HepG2 (cell line): ENCODE measurements around the gene LCN2. TPM values are rescaled to one million over a fixed set of nuclear protein-coding genes. Genes with fewer than 3 reads are reported as not detected.

Experiments used
- ATAC-seq: fragments of 200-7000 bp; cut with Tn5 transposase; 3 replicates; pipeline ENCODE4 v1.9.1; 2020; ENCODE audit warnings: mild to moderate bottlenecking, moderate library complexity
- BruUV-seq: library from RNA; stranded (reverse); fragments of 400-500 nt; replicated peaks from 2 replicates; lab custom pipeline; 2021; lab: Mats Ljungman, UMichigan
- CTCF ChIA-PET: fragments of 300-600 bp; formaldehyde crosslinking; extraction: SDS; loops from one replicate; lab custom pipeline; 2021; ENCODE audit warnings: low total read pairs, inconsistent platforms, low intra/inter-chr PET ratio; lab: Yijun Ruan, JAX
- POLR2A ChIA-PET: fragments of 350-600 bp; sonication (Branson Sonifier 250); formaldehyde crosslinking; loops from one replicate; lab custom pipeline; 2020; ENCODE audit warnings: antibody characterized with exemption, inconsistent platforms; lab: Yijun Ruan, JAX
- DNase-seq: peaks from one replicate; pipeline ENCODE4 v3.0.0-alpha.2; 2015; ENCODE audit warnings: low spot score
- FAIRE-seq: peaks from 3 replicates; lab custom pipeline; 2011; peaks lifted over from hg19 to GRCh38; lab: Jason Lieb, UNC
- H2AFZ ChIP-seq: one replicate; pipeline ENCODE4 v1.6.1; 2011; ENCODE audit warnings: low read length, inconsistent platforms
- H3K27ac ChIP-seq: fragments of 300-600 bp; 3 replicates; pipeline ENCODE4 v1.8.0; 2011; ENCODE audit warnings: mixed run types, mild to moderate bottlenecking, mixed read lengths, low read length, inconsistent platforms; ENCODE audit not compliant: insufficient read depth; ENCODE audit errors: extremely low read length
- H3K27me3 ChIP-seq, 2 experiments: fragments of 200-600 bp in 1 of 2; 2 replicates in 1 of 2; 3 replicates in 1 of 2; pipeline versions ENCODE4 v1.6.0 to v1.8.0; 2011; ENCODE audit warnings: low read length in 2 of 2, mild to moderate bottlenecking in 2 of 2, moderate library complexity in 2 of 2, inconsistent platforms in 1 of 2; ENCODE audit not compliant: insufficient read depth in 2 of 2, control insufficient read depth in 1 of 2
- H3K36me3 ChIP-seq, 2 experiments: fragments of 200-600 bp in 1 of 2; replicated peaks in 1 of 2; 2 replicates in 1 of 2; 3 replicates in 1 of 2; pipeline versions ENCODE4 v1.5.1 to v1.8.0; 2011; ENCODE audit warnings: low read length in 2 of 2, inconsistent platforms in 1 of 2; ENCODE audit not compliant: insufficient read depth in 2 of 2, control insufficient read depth in 1 of 2
- H3K4me1 ChIP-seq: 2 replicates; pipeline ENCODE4 v1.5.1; 2012; ENCODE audit warnings: low read length, inconsistent platforms; ENCODE audit not compliant: insufficient read depth
- H3K4me2 ChIP-seq: 2 replicates; pipeline ENCODE4 v1.6.0; 2011; ENCODE audit warnings: low read depth, low read length, inconsistent platforms
- H3K4me3 ChIP-seq, 3 experiments: fragments of 200-600 bp in 1 of 3; sonication (generic), shearing (Covaris generic) in 1 of 3; replicated peaks in 1 of 3; 2 replicates each; pipeline ENCODE4 v1.5.1; 2011 to 2016; ENCODE audit warnings: low read length in 3 of 3, inconsistent platforms in 2 of 3, low read depth in 2 of 3, mild to moderate bottlenecking in 2 of 3, control low read depth in 1 of 3, mixed read lengths in 1 of 3; ENCODE audit not compliant: insufficient read depth in 1 of 3
- H3K79me2 ChIP-seq: one replicate; pipeline ENCODE4 v1.6.1; 2011; ENCODE audit warnings: low read length, inconsistent platforms; ENCODE audit not compliant: insufficient read depth
- H3K9ac ChIP-seq: 2 replicates; pipeline ENCODE4 v1.6.0; 2011; ENCODE audit warnings: mild to moderate bottlenecking, low read depth, low read length, inconsistent platforms; ENCODE audit not compliant: insufficient read depth
- H3K9me3 ChIP-seq: 2 replicates; pipeline ENCODE4 v1.5.1; 2012; ENCODE audit warnings: mild to moderate bottlenecking, low read length
- H4K20me1 ChIP-seq: 2 replicates; pipeline ENCODE4 v1.6.0; 2011; ENCODE audit warnings: inconsistent platforms, mild to moderate bottlenecking, low read length, moderate library complexity; ENCODE audit not compliant: insufficient read depth
- RBM22 ChIP-seq: fragments of 200-400 bp; formaldehyde crosslinking; optimal IDR thresholded peaks from 2 replicates; pipeline ENCODE3; 2017; ENCODE audit warnings: mild to moderate bottlenecking, low read length, moderate library complexity
- SMAD3 ChIP-seq: sonication (generic); formaldehyde crosslinking; IDR thresholded peaks from 2 replicates; pipeline ENCODE4 v1.4.0; 2020; ENCODE audit warnings: missing genetic modification reagents
- ZNF282 ChIP-seq: fragments of 450-650 bp; IDR thresholded peaks from 2 replicates; pipeline ENCODE4 v1.6.1; 2018; ENCODE audit not compliant: partially characterized antibody
- ZNF430 ChIP-seq: sonication (generic); formaldehyde crosslinking; IDR thresholded peaks from 2 replicates; pipeline ENCODE4 v1.9.0; 2021; ENCODE audit warnings: mild to moderate bottlenecking, missing genetic modification reagents
- ZNF496 ChIP-seq: sonication (generic); formaldehyde crosslinking; IDR thresholded peaks from 2 replicates; pipeline ENCODE4 v1.8.1; 2023; ENCODE audit warnings: mild to moderate bottlenecking, moderate library complexity, missing genetic modification reagents; ENCODE audit not compliant: insufficient replicate concordance
- WGBS: methylation state at CpG from one replicate; pipeline ENCODE4 v1.1.6; 2017; ENCODE audit warnings: low lambda C conversion rate; 5-methylcytosine and 5-hydroxymethylcytosine counted together
- in situ Hi-C: cut with HindIII; loops from 2 replicates; pipeline ENCODE4 v1.10.0; 2017; ENCODE audit warnings: low pct_unique_long_range_greater_than_20kb; ENCODE audit not compliant: extremely low pct_ligation_motif_present
- intact Hi-C: fragments of 100-400 bp; cut with micrococcal nuclease; formaldehyde crosslinking; loops from one replicate; pipeline ENCODE4 v1.10.0; 2022; ENCODE audit not compliant: unreplicated experiment
- polyA plus RNA-seq, 8 experiments: library from polyadenylated mRNA; depleted of rRNA in 3 of 8; stranded (reverse) in 7 of 8; unstranded in 1 of 8; fragments of >200 nt; fragmentation: Illumina TruSeq in 4 of 8; extraction: Trizol in 4 of 8; gene quantifications; 2 replicates each; pipeline versions ENCODE4 v1.2.1 to v1.2.3, GENCODE V29; 2011 to 2016; ENCODE audit warnings: low read depth in 4 of 8, missing spikeins in 1 of 8, mixed read lengths in 1 of 8; ENCODE audit not compliant: insufficient read depth in 1 of 8
- total RNA-seq, 5 experiments: library from RNA; depleted of rRNA; stranded (reverse); fragments of >200 nt; fragmentation: Illumina TruSeq; extraction: Trizol; gene quantifications; 2 replicates each; pipeline ENCODE4 v1.2.3, GENCODE V29; 2016; ENCODE audit warnings: low read depth in 1 of 5
- TF ChIP-seq, protein P1 (sequence below): sonication (generic); formaldehyde crosslinking; IDR thresholded peaks from 2 replicates; pipeline ENCODE4 v1.4.0; 2020; ENCODE audit warnings: missing genetic modification reagents
- TF ChIP-seq, protein P2 (sequence below), 2 experiments: fragments of 450-650 bp in 1 of 2; sonication (generic) in 1 of 2; formaldehyde crosslinking in 1 of 2; IDR thresholded peaks; 2 replicates each; pipeline versions ENCODE4 v1.6.1 to v1.8.0; 2016 to 2022; ENCODE audit warnings: antibody characterized with exemption in 1 of 2, mild to moderate bottlenecking in 1 of 2, missing genetic modification reagents in 1 of 2
- TF ChIP-seq, protein P3 (sequence below): sonication (generic); formaldehyde crosslinking; IDR thresholded peaks from 2 replicates; pipeline ENCODE4 v1.4.0; 2020; ENCODE audit warnings: missing genetic modification reagents, borderline replicate concordance

LCN2 gene
- total and polyA plus RNA-seq, 2 of the 13 experiments (the other 11 are each of a cell fraction or from before 2014, with no cell fraction given) = 0.38 to 1.4 TPM

DNA sequence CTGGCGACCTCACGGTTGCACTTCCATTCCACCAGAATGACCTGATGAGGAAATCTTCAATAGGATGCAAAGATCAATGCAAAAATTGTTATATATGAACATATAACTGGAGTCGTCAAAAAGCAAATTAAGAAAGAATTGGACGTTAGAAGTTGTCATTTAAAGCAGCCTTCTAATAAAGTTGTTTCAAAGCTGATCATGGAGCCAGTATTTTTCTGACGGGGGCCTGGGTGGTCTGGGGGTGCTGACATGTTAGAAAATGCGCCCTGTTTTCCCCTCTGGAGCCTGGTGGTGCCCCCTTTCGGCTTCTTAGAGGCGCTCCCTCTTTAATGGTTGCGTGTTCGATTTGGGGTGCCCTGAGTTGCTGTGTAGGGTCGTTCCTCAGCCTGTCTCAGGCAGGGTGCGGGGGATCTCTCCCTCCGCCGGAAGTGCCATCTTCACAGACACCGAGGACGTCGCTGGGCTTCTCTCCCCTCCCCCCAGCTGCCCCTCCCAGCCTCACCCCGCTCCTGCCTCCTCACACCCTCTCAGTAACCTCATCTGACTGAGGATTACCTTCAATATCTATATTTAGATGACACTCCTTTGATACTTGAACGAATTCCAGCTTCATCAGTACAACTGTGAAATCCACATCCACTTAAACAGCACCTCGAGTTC is 40.1 kb upstream of the LCN2 start:
- ATAC-seq (no peak), FAIRE-seq (no peak), DNase-seq (no peak)
- TF ChIP-seq, protein P1, sequence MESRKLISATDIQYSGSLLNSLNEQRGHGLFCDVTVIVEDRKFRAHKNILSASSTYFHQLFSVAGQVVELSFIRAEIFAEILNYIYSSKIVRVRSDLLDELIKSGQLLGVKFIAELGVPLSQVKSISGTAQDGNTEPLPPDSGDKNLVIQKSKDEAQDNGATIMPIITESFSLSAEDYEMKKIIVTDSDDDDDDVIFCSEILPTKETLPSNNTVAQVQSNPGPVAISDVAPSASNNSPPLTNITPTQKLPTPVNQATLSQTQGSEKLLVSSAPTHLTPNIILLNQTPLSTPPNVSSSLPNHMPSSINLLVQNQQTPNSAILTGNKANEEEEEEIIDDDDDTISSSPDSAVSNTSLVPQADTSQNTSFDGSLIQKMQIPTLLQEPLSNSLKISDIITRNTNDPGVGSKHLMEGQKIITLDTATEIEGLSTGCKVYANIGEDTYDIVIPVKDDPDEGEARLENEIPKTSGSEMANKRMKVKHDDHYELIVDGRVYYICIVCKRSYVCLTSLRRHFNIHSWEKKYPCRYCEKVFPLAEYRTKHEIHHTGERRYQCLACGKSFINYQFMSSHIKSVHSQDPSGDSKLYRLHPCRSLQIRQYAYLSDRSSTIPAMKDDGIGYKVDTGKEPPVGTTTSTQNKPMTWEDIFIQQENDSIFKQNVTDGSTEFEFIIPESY (CRISPR knock-in tag) = peak; percentile 37; the same call in 1 of the 2 replicates
- no peak for TF ChIP-seq ZNF496 (CRISPR knock-in tag)
- TF ChIP-seq, protein P2, sequence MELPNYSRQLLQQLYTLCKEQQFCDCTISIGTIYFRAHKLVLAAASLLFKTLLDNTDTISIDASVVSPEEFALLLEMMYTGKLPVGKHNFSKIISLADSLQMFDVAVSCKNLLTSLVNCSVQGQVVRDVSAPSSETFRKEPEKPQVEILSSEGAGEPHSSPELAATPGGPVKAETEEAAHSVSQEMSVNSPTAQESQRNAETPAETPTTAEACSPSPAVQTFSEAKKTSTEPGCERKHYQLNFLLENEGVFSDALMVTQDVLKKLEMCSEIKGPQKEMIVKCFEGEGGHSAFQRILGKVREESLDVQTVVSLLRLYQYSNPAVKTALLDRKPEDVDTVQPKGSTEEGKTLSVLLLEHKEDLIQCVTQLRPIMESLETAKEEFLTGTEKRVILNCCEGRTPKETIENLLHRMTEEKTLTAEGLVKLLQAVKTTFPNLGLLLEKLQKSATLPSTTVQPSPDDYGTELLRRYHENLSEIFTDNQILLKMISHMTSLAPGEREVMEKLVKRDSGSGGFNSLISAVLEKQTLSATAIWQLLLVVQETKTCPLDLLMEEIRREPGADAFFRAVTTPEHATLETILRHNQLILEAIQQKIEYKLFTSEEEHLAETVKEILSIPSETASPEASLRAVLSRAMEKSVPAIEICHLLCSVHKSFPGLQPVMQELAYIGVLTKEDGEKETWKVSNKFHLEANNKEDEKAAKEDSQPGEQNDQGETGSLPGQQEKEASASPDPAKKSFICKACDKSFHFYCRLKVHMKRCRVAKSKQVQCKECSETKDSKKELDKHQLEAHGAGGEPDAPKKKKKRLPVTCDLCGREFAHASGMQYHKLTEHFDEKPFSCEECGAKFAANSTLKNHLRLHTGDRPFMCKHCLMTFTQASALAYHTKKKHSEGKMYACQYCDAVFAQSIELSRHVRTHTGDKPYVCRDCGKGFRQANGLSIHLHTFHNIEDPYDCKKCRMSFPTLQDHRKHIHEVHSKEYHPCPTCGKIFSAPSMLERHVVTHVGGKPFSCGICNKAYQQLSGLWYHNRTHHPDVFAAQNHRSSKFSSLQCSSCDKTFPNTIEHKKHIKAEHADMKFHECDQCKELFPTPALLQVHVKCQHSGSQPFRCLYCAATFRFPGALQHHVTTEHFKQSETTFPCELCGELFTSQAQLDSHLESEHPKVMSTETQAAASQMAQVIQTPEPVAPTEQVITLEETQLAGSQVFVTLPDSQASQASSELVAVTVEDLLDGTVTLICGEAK (IDR thresholded peaks at IDR 0.05) = no peak
- TF ChIP-seq, protein P2 (CRISPR knock-in tag; IDR thresholded peaks at IDR 0.05) = 0 out of 2 replicates have a peak, but pooled peaks have one; percentile 36
- TF ChIP-seq, protein P3, sequence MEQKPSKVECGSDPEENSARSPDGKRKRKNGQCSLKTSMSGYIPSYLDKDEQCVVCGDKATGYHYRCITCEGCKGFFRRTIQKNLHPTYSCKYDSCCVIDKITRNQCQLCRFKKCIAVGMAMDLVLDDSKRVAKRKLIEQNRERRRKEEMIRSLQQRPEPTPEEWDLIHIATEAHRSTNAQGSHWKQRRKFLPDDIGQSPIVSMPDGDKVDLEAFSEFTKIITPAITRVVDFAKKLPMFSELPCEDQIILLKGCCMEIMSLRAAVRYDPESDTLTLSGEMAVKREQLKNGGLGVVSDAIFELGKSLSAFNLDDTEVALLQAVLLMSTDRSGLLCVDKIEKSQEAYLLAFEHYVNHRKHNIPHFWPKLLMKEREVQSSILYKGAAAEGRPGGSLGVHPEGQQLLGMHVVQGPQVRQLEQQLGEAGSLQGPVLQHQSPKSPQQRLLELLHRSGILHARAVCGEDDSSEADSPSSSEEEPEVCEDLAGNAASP (CRISPR knock-in tag) = no peak
- TF ChIP-seq RBM22 = peak; percentile 17
- TF ChIP-seq ZNF430 (CRISPR knock-in tag) = no peak
- no peak for TF ChIP-seq ZNF282
- TF ChIP-seq SMAD3 (CRISPR knock-in tag) = no peak
- Histone ChIP-seq H3K4me2 (no peak overlapping the region), H3K9me3 (no peaks in the 10 kb centered on the region), H3K79me2 (peaks cover 2% of the 10 kb centered on the region), H2AFZ (no peak overlapping the region), H3K9ac (no peak overlapping the region), H3K4me3 (no peak overlapping the region), H3K27ac (peak overlapping the region; percentile 40), H4K20me1 (no peaks in the 10 kb centered on the region), H3K27me3 (no peaks in the 10 kb centered on the region), H3K4me1 (peaks cover 76% of the 10 kb centered on the region), H3K36me3 (peaks cover 18 to 35% of the 10 kb centered on the region in 2 experiments)
- intact Hi-C loops (no loop called here), in situ Hi-C loops (no loop called here)
- 85% methylated on average over 16 of the region's 20 CpGs for WGBS
- BruUV-seq = TSS peak; percentile 19
- ChIA-PET CTCF (no interaction called here), POLR2A (no interaction called here)
